Activated CD4-positive, alpha-beta memory T cell treated with anti-CD3 and anti-CD28 coated beads for 36 hours (primary cell): ENCODE data around the gene C4orf51. TPM values are rescaled to one million over a fixed set of nuclear protein-coding genes. Genes with fewer than 3 reads are reported as not detected.
A peak's percentile ranks its signal among the peaks of the same experiment; 100 is the strongest.

Source experiments
- CTCF ChIA-PET: fragments of 350-600 bp; sonication (Branson Sonifier 250); formaldehyde crosslinking; loops from one replicate; lab custom pipeline; 2021; ENCODE audit warnings: antibody characterized with exemption, inconsistent platforms; lab: Charles Lee
- POLR2A ChIA-PET: fragments of 350-600 bp; sonication (Branson Sonifier 250); formaldehyde crosslinking; loops from one replicate; lab custom pipeline; 2021; ENCODE audit warnings: antibody characterized with exemption; lab: Charles Lee
- DNase-seq: peaks from one replicate; pipeline ENCODE4 v3.0.0-alpha.2; 2020
- H3K27ac Mint-ChIP-seq: one replicate; pipeline ENCODE4 v1.8.0; 2021; ENCODE audit warnings: mixed read lengths
- H3K27me3 Mint-ChIP-seq: one replicate; pipeline ENCODE4 v1.8.0; 2021; ENCODE audit warnings: mixed read lengths
- H3K36me3 Mint-ChIP-seq: one replicate; pipeline ENCODE4 v1.8.0; 2021; ENCODE audit warnings: mixed read lengths
- H3K4me1 Mint-ChIP-seq: one replicate; pipeline ENCODE4 v1.8.0; 2021; ENCODE audit warnings: low read depth, mixed read lengths
- H3K4me3 Mint-ChIP-seq: one replicate; pipeline ENCODE4 v1.8.0; 2021; ENCODE audit warnings: mild to moderate bottlenecking, mixed read lengths
- H3K9me3 Mint-ChIP-seq: one replicate; pipeline ENCODE4 v1.8.0; 2021; ENCODE audit warnings: mixed read lengths
- intact Hi-C: fragments of 100-400 bp; cut with micrococcal nuclease; formaldehyde crosslinking; loops from one replicate; pipeline ENCODE4 v1.15.1; 2023
- total RNA-seq, 2 experiments: library from RNA; stranded (reverse); gene quantifications; one replicate each; pipeline ENCODE4 v1.2.3, GENCODE V29; 2021

C4orf51 gene
- total RNA-seq, 2 experiments from 2014 or later, result not detected

GRCh38 chr4:145760961-145761929 is 81.3 kb downstream of the C4orf51 start:
- DNase-seq, result no peak
- H3K27ac Mint-ChIP-seq, result no peak overlapping the region
- H3K4me3 Mint-ChIP-seq, result no peak overlapping the region
- ChIA-PET CTCF (no interaction called here), POLR2A (no interaction called here)
- intact Hi-C loops, result no loop called here
- H3K4me1 Mint-ChIP-seq, result peaks cover 24% of the 10 kb centered on the region
- H3K9me3 Mint-ChIP-seq, result no peaks in the 10 kb centered on the region
- H3K27me3 Mint-ChIP-seq, result no peaks in the 10 kb centered on the region
- H3K36me3 Mint-ChIP-seq, result peaks cover 69% of the 10 kb centered on the region

GRCh38 chr4:145762719-145763118 is 82.8 kb downstream of the C4orf51 start:
- CTCF ChIA-PET, result no interaction called here
- Mint-ChIP-seq H3K36me3 (peaks cover 83% of the 10 kb centered on the region), H3K9me3 (no peaks in the 10 kb centered on the region), H3K27ac (no peak overlapping the region), H3K4me3 (no peak overlapping the region), H3K4me1 (peaks cover 30% of the 10 kb centered on the region), H3K27me3 (no peaks in the 10 kb centered on the region)
- intact Hi-C loops, result no loop called here
- POLR2A ChIA-PET, result no interaction called here
- no peak for DNase-seq

DNA sequence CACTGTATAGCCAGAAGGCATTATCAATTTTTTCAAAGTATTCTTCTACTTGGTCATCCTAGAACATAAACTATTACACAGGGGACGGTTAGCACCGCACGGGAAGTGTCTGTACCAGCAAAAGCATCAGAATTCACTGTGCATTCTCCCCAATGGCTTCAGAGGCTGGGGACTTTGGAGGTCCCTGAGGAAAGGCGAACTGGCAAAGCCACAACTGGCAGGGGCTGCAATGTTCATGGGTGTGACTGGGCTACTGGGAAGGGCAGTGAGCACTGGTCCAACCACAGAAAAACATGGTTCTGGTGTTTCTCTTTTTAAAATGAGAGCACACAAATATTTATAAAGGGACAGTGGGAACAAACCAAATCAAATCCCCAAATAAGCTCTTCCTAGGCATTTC is 83.5 kb downstream of the C4orf51 start:
- intact Hi-C loops, result no loop called here
- ChIA-PET CTCF (no interaction called here), POLR2A (no interaction called here)
- Mint-ChIP-seq H3K4me1 (peaks cover 27% of the 10 kb centered on the region), H3K27ac (no peak overlapping the region), H3K27me3 (no peaks in the 10 kb centered on the region), H3K9me3 (peaks cover 3% of the 10 kb centered on the region), H3K36me3 (peaks cover 86% of the 10 kb centered on the region), H3K4me3 (no peak overlapping the region)
- DNase-seq, result no peak

DNA sequence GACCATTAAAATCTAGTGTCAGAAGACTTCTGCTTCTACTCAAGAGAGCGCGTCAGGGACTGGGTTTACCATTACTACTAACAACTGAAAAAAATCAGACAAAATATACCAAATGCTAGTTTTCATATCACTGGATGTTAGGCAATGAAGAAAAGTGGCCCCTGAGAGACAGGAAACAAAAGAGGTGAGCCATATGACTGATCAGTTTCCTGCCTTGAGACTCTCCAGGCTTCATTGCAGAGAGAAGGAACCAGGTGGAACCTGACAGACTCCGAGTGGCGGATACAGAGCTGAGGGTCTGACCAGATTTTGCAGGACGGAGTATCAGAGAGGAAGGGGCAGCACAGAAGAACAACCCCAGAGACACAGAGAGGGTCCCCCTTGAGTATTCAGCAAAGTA is 86.3 kb downstream of the C4orf51 start:
- Mint-ChIP-seq H3K9me3 (peaks cover 3% of the 10 kb centered on the region), H3K36me3 (peaks cover 65% of the 10 kb centered on the region), H3K4me3 (no peak overlapping the region), H3K4me1 (peaks cover 18% of the 10 kb centered on the region), H3K27me3 (no peaks in the 10 kb centered on the region), H3K27ac (peak overlapping the region; percentile 47)
- no peak for DNase-seq
- ChIA-PET CTCF (interaction anchor here (1.1 kb wide), 1 partner anchor 329 kb away, joined by 4 read pairs; no protein-coding TSS in a partner anchor), POLR2A (no interaction called here)
- intact Hi-C loops, result no loop called here

- ChIA-PET CTCF (no interaction called here), POLR2A (no interaction called here)
- Mint-ChIP-seq H3K4me3 (no peak overlapping the region), H3K27ac (no peak overlapping the region), H3K27me3 (no peaks in the 10 kb centered on the region), H3K36me3 (peaks cover 64% of the 10 kb centered on the region), H3K9me3 (peaks cover 3% of the 10 kb centered on the region), H3K4me1 (peaks cover 29% of the 10 kb centered on the region)
- intact Hi-C loops, result loop anchor here (5.0 kb wide), 1 partner anchor 38 kb away; no protein-coding TSS in a partner anchor
- DNase-seq, result no peak
These were observed 89.6 kb downstream of the C4orf51 start for GRCh38 chr4:145769450-145770037.

- intact Hi-C loops, result loop anchor here (5.0 kb wide), 1 partner anchor 37 kb away; no protein-coding TSS in a partner anchor
- Mint-ChIP-seq H3K4me3 (no peak overlapping the region), H3K27me3 (no peaks in the 10 kb centered on the region), H3K36me3 (peaks cover 60% of the 10 kb centered on the region), H3K9me3 (peaks cover 3% of the 10 kb centered on the region), H3K27ac (no peak overlapping the region), H3K4me1 (peaks cover 29% of the 10 kb centered on the region)
- DNase-seq, result no peak
- CTCF ChIA-PET, result no interaction called here
- POLR2A ChIA-PET, result no interaction called here
These were observed 90.2 kb downstream of the C4orf51 start for GRCh38 chr4:145770124-145770523.

- DNase-seq, result no peak
- peaks cover 47% of the 10 kb centered on the region for H3K36me3 Mint-ChIP-seq
- H3K4me1 Mint-ChIP-seq, result peaks cover 15% of the 10 kb centered on the region
- no peaks in the 10 kb centered on the region for H3K27me3 Mint-ChIP-seq
- ChIA-PET CTCF (no interaction called here), POLR2A (no interaction called here)
- intact Hi-C loops, result loop anchor here (5.0 kb wide), 1 partner anchor 35 kb away; no protein-coding TSS in a partner anchor
- H3K4me3 Mint-ChIP-seq, result no peak overlapping the region
- no peak overlapping the region for H3K27ac Mint-ChIP-seq
- H3K9me3 Mint-ChIP-seq, result peaks cover 3% of the 10 kb centered on the region
These were observed 92.4 kb downstream of the C4orf51 start for GRCh38 chr4:145772347-145772746.

- DNase-seq, result no peak
- Mint-ChIP-seq H3K4me3 (no peak overlapping the region), H3K9me3 (no peaks in the 10 kb centered on the region), H3K36me3 (peaks cover 44% of the 10 kb centered on the region), H3K27me3 (no peaks in the 10 kb centered on the region), H3K4me1 (peaks cover 12% of the 10 kb centered on the region), H3K27ac (peak overlapping the region; percentile 28)
- intact Hi-C loops, result loop anchor here (5.0 kb wide), 1 partner anchor 34 kb away; no protein-coding TSS in a partner anchor
- POLR2A ChIA-PET, result interaction anchor here (0.5 kb wide), 1 partner anchor 19 kb away, joined by 4 read pairs; no protein-coding TSS in a partner anchor
- CTCF ChIA-PET, result interaction anchor here (0.6 kb wide), 1 partner anchor 41 kb away, joined by 3 read pairs; no protein-coding TSS in a partner anchor
These were observed 93.8 kb downstream of the C4orf51 start for GRCh38 chr4:145773581-145774234.

- H3K27me3 Mint-ChIP-seq, result no peaks in the 10 kb centered on the region
- H3K9me3 Mint-ChIP-seq, result no peaks in the 10 kb centered on the region
- H3K36me3 Mint-ChIP-seq, result peaks cover 50% of the 10 kb centered on the region
- peak overlapping the region; percentile 28 for H3K27ac Mint-ChIP-seq
- ChIA-PET POLR2A (no interaction called here), CTCF (no interaction called here)
- DNase-seq, result no peak
- no peak overlapping the region for H3K4me3 Mint-ChIP-seq
- H3K4me1 Mint-ChIP-seq, result peaks cover 12% of the 10 kb centered on the region
- intact Hi-C loops, result loop anchor here (5.0 kb wide), 1 partner anchor 33 kb away; no protein-coding TSS in a partner anchor
These were observed 94.5 kb downstream of the C4orf51 start for GRCh38 chr4:145774473-145774872.

- no peaks in the 10 kb centered on the region for H3K9me3 Mint-ChIP-seq
- POLR2A ChIA-PET, result no interaction called here
- H3K27me3 Mint-ChIP-seq, result no peaks in the 10 kb centered on the region
- intact Hi-C loops, result no loop called here
- CTCF ChIA-PET, result no interaction called here
- peaks cover 12% of the 10 kb centered on the region for H3K4me1 Mint-ChIP-seq
- H3K36me3 Mint-ChIP-seq, result peaks cover 54% of the 10 kb centered on the region
- H3K27ac Mint-ChIP-seq, result no peak overlapping the region
- no peak overlapping the region for H3K4me3 Mint-ChIP-seq
- DNase-seq, result no peak
These were observed 95.5 kb downstream of the C4orf51 start for GRCh38 chr4:145775406-145775805.

DNA sequence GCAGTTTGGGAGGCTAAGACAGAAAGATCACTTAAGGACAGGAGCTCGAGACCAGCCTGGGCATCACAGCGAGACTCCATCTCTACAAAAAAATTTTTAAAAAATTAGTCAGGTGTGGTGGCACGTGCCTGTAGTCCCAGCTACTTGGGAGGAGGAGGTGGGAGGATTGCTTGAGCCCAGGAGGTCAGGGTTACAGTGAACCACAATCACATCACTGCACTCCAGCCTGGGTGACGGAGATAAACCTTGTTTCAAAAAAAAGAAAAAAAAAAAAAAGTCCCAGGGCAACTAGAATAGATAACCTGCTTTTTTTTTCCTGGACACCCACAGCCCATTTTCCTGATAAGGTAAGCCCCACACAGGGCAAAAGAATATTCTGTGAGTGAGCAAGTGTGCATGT is 96.3 kb downstream of the C4orf51 start:
- peaks cover 54% of the 10 kb centered on the region for H3K36me3 Mint-ChIP-seq
- ChIA-PET POLR2A (no interaction called here), CTCF (no interaction called here)
- H3K27me3 Mint-ChIP-seq, result no peaks in the 10 kb centered on the region
- H3K4me3 Mint-ChIP-seq, result no peak overlapping the region
- H3K27ac Mint-ChIP-seq, result no peak overlapping the region
- intact Hi-C loops, result no loop called here
- no peaks in the 10 kb centered on the region for H3K9me3 Mint-ChIP-seq
- DNase-seq, result no peak
- peaks cover 13% of the 10 kb centered on the region for H3K4me1 Mint-ChIP-seq

DNA sequence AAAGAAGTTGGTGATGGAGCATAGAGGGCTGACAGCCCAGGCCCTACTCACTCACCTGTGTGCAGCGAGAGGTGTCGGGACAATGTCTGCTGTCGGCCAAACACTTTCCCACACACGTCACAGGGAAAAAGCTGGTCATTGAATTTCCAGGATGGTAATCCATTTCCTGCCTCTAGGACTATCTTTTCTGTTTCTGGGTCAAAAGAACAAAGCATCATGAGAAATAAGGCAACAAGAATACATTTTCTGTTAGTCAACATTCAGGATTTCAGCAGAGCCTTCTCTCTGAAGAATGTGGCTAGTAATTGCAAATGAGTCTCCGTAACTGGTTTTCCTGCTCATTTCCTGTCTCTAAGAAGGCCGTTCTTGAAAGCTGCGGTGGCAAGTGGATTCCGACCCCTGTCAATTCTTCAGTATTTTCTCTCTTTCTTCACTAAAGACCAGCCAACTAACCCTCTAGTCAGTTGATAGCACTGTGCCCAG is 99.4 kb downstream of the C4orf51 start:
- intact Hi-C loops, result no loop called here
- H3K4me3 Mint-ChIP-seq, result no peak overlapping the region
- DNase-seq, result no peak
- H3K27ac Mint-ChIP-seq, result no peak overlapping the region
- POLR2A ChIA-PET, result no interaction called here
- CTCF ChIA-PET, result no interaction called here
- H3K27me3 Mint-ChIP-seq, result no peaks in the 10 kb centered on the region
- peaks cover 18% of the 10 kb centered on the region for H3K4me1 Mint-ChIP-seq
- H3K9me3 Mint-ChIP-seq, result peaks cover 7% of the 10 kb centered on the region
- peaks cover 61% of the 10 kb centered on the region for H3K36me3 Mint-ChIP-seq
